NOMO-1 treated with dmso at 0.1 percent for 144 hours (cell line): Measurements from ENCODE around the gene FRMPD1.

ENCODE experiments used
- DNase-seq: peaks from one replicate; lab custom pipeline; 2025; ENCODE audit not compliant: unreplicated experiment; lab: John Stamatoyannopoulos, UW

The FRMPD1 gene

GRCh38 chr9:37632479-37632878, 18.3 kb upstream of the FRMPD1 start:
- no peak for DNase-seq

- no peak for DNase-seq
These were observed 14.9 kb upstream of the FRMPD1 start for GRCh38 chr9:37635808-37636207.

GRCh38 chr9:37636511-37637448, 14.0 kb upstream of the FRMPD1 start:
- DNase-seq, result no peak

- no peak for DNase-seq
These were observed 11.5 kb upstream of the FRMPD1 start for GRCh38 chr9:37639109-37639762.

GRCh38 chr9:37639841-37640240, 10.9 kb upstream of the FRMPD1 start:
- DNase-seq, result no peak

- DNase-seq, result no peak
These were observed 10.5 kb upstream of the FRMPD1 start for GRCh38 chr9:37640246-37640645.

- DNase-seq, result no peak
These were observed 9.4 kb upstream of the FRMPD1 start for GRCh38 chr9:37641331-37641730.

- no peak for DNase-seq
These were observed 7.5 kb upstream of the FRMPD1 start for GRCh38 chr9:37643214-37643613.

- DNase-seq, result no peak
These were observed 4.7 kb upstream of the FRMPD1 start for GRCh38 chr9:37645903-37646506.

- no peak for DNase-seq
These were observed 368 bp upstream of the FRMPD1 start for GRCh38 chr9:37650299-37650872.

- DNase-seq, result no peak
These were observed 1.5 kb downstream of the FRMPD1 start for GRCh38 chr9:37652261-37652660.

GRCh38 chr9:37653385-37653784, 2.6 kb downstream of the FRMPD1 start:
- DNase-seq, result no peak

- DNase-seq, result no peak
These were observed 6.2 kb downstream of the FRMPD1 start for GRCh38 chr9:37656936-37657335.

GRCh38 chr9:37660691-37661090, 9.9 kb downstream of the FRMPD1 start:
- no peak for DNase-seq

GRCh38 chr9:37663926-37664325, 13.2 kb downstream of the FRMPD1 start:
- DNase-seq, result no peak

GRCh38 chr9:37667706-37668105, 17.0 kb downstream of the FRMPD1 start:
- no peak for DNase-seq

GRCh38 chr9:37668116-37668601, 17.4 kb downstream of the FRMPD1 start:
- DNase-seq, result no peak

- no peak for DNase-seq
These were observed 18.5 kb downstream of the FRMPD1 start for GRCh38 chr9:37669232-37669631.

GRCh38 chr9:37675661-37676060, 24.9 kb downstream of the FRMPD1 start:
- DNase-seq, result no peak

- no peak for DNase-seq
These were observed 25.7 kb downstream of the FRMPD1 start for GRCh38 chr9:37676411-37676830.

- no peak for DNase-seq
These were observed 26.7 kb downstream of the FRMPD1 start for GRCh38 chr9:37677435-37677834.
